Muscle layer of colon (tissue), 2 donors: ENCODE data around the gene CCDC185.
"Not testable (repeated sequence)": the region's sequence is repeated elsewhere in the genome, so short reads cannot be mapped to it uniquely, and the experiment has no call there.

Source experiments
- H3K27ac ChIP-seq: one replicate; pipeline ENCODE4 v1.7.0; 2013; ENCODE audit warnings: low read depth, mild to moderate bottlenecking, low read length, moderate library complexity
- H3K27me3 ChIP-seq, 2 donors: one replicate each; pipeline ENCODE4 v1.7.0; 2013; ENCODE audit warnings: low read length in 2 of 2, mild to moderate bottlenecking in 2 of 2; ENCODE audit not compliant: insufficient read depth in 2 of 2, control insufficient read depth in 1 of 2
- H3K36me3 ChIP-seq: one replicate; pipeline ENCODE4 v1.7.0; 2013; ENCODE audit warnings: mild to moderate bottlenecking, low read length; ENCODE audit not compliant: insufficient read depth
- H3K4me1 ChIP-seq: one replicate; pipeline ENCODE4 v1.7.0; 2013; ENCODE audit warnings: mild to moderate bottlenecking, low read length; ENCODE audit not compliant: insufficient read depth
- H3K4me3 ChIP-seq, 2 donors: one replicate each; pipeline ENCODE4 v1.7.0; 2013; ENCODE audit warnings: low read length in 2 of 2, low read depth in 1 of 2, mild to moderate bottlenecking in 1 of 2, moderate library complexity in 1 of 2
- H3K9ac ChIP-seq: one replicate; pipeline ENCODE4 v1.7.0; 2013; ENCODE audit warnings: low read length
- H3K9me3 ChIP-seq: one replicate; pipeline ENCODE4 v1.7.0; 2013; ENCODE audit warnings: mild to moderate bottlenecking, low read length
- donor health status: abdominal sarcoma.
- donor health status: Adenocarcinoma of cecum.

Gene CCDC185

DNA sequence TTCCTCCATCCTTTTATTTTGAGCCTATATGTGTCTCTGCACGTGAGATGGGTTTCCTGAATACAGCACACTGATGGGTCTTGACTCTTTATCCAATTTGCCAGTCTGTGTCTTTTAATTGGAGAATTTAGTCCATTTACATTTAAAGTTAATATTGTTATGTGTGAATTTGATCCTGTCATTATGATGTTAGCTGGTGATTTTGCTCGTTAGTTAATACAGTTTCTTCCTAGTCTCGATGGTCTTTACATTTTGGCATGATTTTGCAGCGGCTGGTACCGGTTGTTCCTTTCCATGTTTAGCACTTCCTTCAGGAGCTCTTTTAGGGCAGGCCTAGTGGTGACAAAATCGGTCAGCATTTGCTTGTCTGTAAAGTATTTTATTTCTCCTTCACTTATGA, 6.2 kb downstream of the CCDC185 start:
- not testable (repeated sequence) for H3K4me1 ChIP-seq

DNA sequence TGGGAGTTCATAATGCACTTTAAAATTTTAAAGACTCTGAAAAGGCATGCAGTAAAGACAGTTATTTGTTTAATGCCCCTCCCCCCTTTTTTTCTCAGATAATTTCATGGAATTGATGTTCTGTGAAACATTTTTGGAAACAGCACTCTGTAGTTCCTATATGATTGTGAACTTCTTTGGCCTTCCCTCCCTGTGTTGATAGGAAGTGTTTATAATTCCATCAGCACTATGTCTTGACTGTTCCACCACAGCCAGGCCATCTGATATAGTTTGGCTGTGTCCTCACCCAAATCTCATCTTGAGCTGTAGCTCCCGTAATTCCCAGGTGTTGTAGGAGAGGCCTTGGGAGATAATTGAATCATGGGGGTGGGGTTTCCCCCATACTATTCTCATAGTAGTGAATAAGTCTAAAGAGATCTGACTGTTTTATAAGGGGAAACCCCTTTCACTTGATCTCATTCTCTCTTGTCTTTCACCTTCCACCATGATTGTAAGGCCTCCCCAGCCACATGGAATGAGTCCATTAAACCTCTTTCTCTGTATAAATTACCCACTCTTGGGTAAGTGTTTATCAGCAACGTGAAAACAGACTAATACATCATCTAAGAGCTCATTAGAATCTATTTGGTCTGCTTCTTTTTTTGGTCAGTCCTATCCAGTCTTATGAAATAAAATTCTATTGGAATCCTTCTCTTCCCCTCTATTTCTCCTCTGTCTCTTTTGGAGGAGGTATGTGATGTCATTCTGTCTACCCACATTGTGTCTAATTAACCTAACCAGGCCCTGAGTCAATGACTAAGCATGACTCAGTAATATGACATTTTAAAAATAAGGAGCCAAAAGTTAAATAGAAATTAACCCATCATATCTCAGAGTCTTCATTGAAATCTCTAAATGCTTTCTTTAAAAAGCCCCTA, 8.9 kb downstream of the CCDC185 start:
- no peak overlapping the region for H3K9ac ChIP-seq
- no peaks in the 10 kb centered on the region for H3K4me1 ChIP-seq
- no peaks in the 10 kb centered on the region for H3K36me3 ChIP-seq
- H3K27ac ChIP-seq, result no peak overlapping the region
- H3K27me3 ChIP-seq, result no peaks in the 10 kb centered on the region
- H3K9me3 ChIP-seq, result no peaks in the 10 kb centered on the region
- H3K4me3 ChIP-seq, result no peak overlapping the region

More for the DNA sequence above, 6.2 kb downstream of the CCDC185 start:
- H3K9ac ChIP-seq, H3K4me3 ChIP-seq, H3K27ac ChIP-seq, H3K9me3 ChIP-seq, H3K36me3 ChIP-seq, H3K27me3 ChIP-seq: not testable (repeated sequence)

DNA sequence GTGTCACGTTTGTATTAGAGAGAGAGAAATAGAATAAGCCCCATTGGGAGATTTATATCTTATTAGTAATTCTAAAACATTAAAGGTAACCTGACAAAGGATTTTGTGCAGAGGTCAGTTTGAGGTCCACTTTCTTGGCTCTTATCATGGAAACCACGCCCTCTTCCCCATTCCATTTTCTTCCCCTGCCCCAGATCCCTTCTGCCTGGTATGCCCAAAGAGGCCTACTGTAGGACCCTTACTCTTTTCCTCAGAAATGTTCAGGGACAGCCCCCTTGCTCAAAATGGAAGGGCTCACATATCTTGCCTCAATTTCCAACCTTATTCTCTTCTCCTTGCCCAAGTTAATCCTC, 9.6 kb downstream of the CCDC185 start:
- H3K4me1 ChIP-seq, result no peaks in the 10 kb centered on the region
- H3K27me3 ChIP-seq, result no peaks in the 10 kb centered on the region
- H3K9ac ChIP-seq, result no peak overlapping the region
- no peaks in the 10 kb centered on the region for H3K9me3 ChIP-seq
- no peak overlapping the region for H3K27ac ChIP-seq
- no peak overlapping the region for H3K4me3 ChIP-seq
- H3K36me3 ChIP-seq, result no peaks in the 10 kb centered on the region

DNA sequence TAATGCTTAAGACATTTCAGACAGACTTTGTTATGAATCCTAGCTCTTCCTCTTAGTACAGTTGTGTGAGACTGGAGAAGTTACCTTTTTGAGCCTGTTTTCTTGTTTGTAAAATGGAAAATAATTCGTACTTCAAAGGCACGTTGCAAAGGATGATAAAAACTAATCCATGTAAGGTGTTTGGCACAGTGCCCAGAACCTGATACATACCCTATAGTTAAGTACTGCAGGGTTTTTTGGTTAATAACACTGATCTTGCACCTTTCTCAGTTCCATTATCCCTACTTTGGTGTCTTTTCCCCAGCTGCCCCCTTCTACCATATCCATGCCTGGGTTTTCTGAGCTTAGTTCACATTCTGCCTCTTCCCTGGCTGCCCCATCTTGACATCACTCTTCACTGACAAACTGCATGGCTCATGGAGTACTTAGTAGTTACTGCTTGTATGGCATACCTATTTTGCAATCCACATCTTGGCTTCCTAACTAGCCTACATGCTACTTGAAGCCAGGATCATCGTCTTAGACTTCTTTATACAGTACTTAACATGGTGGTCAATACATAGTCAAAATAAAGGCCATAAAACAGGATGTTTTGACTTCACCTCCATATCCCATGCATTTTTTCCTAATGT, 10.1 kb downstream of the CCDC185 start:
- Histone ChIP-seq H3K27me3 (no peaks in the 10 kb centered on the region), H3K9me3 (no peaks in the 10 kb centered on the region), H3K27ac (no peak overlapping the region), H3K36me3 (no peaks in the 10 kb centered on the region), H3K4me3 (no peak overlapping the region), H3K9ac (no peak overlapping the region), H3K4me1 (no peaks in the 10 kb centered on the region)

DNA sequence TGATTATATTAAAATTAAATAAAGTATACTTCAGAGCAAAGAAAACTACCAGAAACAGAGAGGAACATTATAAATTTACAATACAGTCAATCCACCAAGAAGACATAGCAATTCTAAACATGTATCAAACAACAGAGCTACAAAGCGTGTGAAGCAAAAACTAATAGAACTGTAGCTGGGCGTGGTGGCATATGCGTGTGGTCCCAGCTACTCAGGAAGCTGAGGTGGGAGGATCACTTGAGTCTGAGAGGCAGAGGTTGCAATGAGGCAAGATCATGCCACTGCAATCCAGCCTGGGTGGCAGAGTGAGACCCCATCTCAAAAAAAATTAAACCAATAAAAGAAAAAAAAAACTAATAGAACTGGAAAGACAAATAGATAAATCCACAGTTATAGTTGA, 12.3 kb downstream of the CCDC185 start:
- no peaks in the 10 kb centered on the region for H3K9me3 ChIP-seq
- H3K36me3 ChIP-seq, result no peaks in the 10 kb centered on the region
- no peaks in the 10 kb centered on the region for H3K27me3 ChIP-seq
- no peak overlapping the region for H3K9ac ChIP-seq
- H3K27ac ChIP-seq, result no peak overlapping the region
- H3K4me1 ChIP-seq, result no peaks in the 10 kb centered on the region
- H3K4me3 ChIP-seq, result no peak overlapping the region

DNA sequence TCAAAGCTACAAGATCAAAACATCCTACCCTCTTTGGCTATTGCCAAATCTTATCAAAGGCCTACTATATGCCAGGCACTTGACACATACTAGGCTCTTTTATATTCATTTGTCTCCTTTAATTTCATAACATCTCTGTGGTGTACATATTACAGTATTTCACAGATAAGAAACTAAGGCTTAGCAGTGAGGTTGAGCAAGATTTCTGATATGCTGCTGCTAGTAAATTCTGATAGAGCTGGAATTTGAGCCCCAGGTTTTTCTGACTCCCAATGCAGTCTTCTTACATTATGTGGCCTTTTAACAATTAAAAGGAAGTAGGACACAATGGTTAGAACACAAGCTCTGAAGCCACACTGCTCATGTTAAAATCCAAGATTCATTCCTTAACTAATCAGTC, 16.8 kb downstream of the CCDC185 start:
- no peak overlapping the region for H3K9ac ChIP-seq
- H3K36me3 ChIP-seq, result no peaks in the 10 kb centered on the region

DNA sequence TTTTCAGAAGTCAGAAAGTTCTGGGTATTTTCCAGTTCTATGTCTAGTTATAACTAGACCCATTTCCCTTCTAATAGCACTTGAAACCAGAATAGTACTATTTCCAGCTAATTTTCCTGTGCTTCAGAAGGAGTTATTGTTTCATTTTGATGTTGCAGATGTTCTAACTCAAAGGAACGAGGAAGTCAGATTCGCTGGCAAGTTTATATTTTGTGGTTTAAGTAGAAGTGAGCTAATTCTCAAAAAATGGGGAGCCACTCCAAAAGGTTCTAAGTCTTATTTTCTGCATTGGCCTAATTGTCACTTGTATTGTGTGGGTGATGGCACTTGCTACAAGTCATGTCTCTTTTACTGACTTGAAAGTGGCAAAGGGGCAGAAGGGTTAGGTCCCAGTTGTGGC, 18.1 kb downstream of the CCDC185 start:
- Histone ChIP-seq H3K36me3 (no peaks in the 10 kb centered on the region), H3K27me3 (no peaks in the 10 kb centered on the region), H3K9ac (no peak overlapping the region), H3K27ac (no peak overlapping the region), H3K4me1 (no peaks in the 10 kb centered on the region), H3K4me3 (no peak overlapping the region), H3K9me3 (no peaks in the 10 kb centered on the region)

More for the DNA sequence above, 16.8 kb downstream of the CCDC185 start:
- Histone ChIP-seq H3K27ac (no peak overlapping the region), H3K27me3 (no peaks in the 10 kb centered on the region), H3K9me3 (no peaks in the 10 kb centered on the region), H3K4me1 (no peaks in the 10 kb centered on the region), H3K4me3 (no peak overlapping the region)

DNA sequence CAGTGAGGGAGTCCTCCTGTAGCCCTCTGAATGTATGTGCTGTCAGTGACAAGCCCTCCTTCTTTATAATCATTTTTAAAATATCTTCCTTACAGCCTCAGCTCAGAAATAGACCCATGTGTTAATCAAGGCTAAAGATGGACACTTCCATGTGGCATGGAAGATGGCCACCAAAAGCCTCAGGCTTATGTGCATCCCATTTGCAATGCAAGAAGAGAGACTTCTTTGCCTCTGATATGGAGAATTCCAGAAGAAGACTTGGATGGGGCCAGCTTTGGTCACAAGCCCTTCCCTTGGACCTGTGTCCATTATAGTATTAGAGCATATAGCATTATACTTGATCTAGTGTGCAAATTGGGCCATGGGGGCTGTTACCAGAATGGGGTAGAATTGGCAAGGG, 18.5 kb downstream of the CCDC185 start:
- Histone ChIP-seq H3K9me3 (no peaks in the 10 kb centered on the region), H3K27ac (no peak overlapping the region), H3K36me3 (no peaks in the 10 kb centered on the region), H3K4me3 (no peak overlapping the region), H3K27me3 (no peaks in the 10 kb centered on the region), H3K4me1 (no peaks in the 10 kb centered on the region), H3K9ac (no peak overlapping the region)

DNA sequence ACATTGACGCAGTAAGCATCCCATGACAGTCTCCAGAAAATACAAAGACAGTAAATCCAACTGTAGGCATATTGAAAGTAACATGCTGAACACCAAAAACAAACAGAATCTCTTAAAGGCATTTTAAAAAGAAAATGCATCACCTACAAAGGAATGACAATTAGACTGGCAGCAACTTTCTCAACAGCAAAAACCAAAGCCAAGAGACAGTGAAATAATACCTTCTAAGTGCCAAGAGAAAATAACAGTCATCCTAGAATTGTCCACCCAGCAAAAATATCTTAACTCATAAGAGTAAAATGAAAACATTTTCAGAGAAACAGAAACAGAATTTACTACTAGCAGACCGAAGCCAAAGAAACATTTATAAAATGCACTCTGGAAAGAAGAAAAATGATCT, 20.0 kb downstream of the CCDC185 start:
- H3K27ac ChIP-seq, result no peak overlapping the region
- no peaks in the 10 kb centered on the region for H3K36me3 ChIP-seq
- no peak overlapping the region for H3K9ac ChIP-seq
- H3K9me3 ChIP-seq, result no peaks in the 10 kb centered on the region
- H3K4me3 ChIP-seq, result no peak overlapping the region
- no peaks in the 10 kb centered on the region for H3K27me3 ChIP-seq
- no peaks in the 10 kb centered on the region for H3K4me1 ChIP-seq

DNA sequence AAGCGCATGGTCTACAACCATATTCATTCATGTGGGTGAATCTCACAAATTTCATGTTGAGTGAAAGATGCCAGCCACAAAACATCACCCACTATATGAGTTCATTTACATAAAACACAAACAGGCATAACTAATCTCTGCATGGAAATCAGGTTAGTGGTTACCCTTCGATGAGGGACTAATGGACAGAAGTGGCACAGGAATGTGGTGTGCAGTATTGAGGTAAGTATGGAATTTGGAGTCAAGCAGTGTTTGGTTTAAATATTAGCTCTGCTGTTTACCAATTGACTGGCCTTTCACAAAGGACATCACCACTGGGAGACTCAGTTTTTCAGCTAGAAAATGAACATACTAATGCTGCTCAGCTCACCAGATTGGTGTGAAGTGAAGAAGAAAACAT, 24.2 kb downstream of the CCDC185 start:
- Histone ChIP-seq H3K4me1 (no peaks in the 10 kb centered on the region), H3K9ac (no peak overlapping the region), H3K9me3 (no peaks in the 10 kb centered on the region), H3K4me3 (no peak overlapping the region), H3K27me3 (no peaks in the 10 kb centered on the region), H3K36me3 (no peaks in the 10 kb centered on the region), H3K27ac (no peak overlapping the region)

DNA sequence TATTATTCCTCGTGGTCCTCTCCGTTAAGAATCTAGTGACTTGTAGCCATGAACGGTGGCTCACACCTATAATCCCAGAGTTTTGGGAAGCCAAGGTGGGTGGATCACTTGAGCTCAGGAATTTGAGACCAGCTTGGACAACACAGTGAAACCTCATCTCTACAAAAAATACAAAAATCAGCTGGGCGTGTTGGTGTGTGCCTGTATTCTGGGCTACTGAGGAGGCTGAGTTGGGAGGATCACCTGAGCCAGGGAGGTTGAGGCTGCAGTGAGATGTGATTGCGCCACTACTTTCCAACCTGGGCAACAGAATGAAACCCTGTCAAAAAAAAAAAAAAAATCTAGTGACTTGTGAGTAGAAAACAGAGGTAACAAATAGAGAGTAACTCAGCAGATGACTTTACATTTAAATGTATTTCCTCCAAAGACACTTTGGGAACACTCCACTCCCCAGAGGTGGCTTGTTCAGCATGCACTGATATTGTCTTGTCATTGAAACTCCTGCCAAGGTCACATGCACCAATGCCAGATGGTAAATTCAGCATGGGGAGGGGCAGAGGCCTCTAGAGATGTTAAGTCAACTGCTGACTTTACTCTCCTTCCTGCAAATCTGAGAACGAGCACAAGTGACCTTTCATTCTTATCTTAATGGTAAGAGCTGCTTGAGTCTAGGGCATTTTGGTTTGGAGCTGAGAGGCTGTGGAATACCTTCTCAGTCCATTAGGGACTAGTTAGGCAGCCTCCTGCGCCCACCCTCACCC, 24.9 kb downstream of the CCDC185 start:
- H3K36me3 ChIP-seq, result no peaks in the 10 kb centered on the region
- H3K9me3 ChIP-seq, result no peaks in the 10 kb centered on the region
- H3K4me3 ChIP-seq, result no peak overlapping the region
- no peak overlapping the region for H3K9ac ChIP-seq
- no peaks in the 10 kb centered on the region for H3K4me1 ChIP-seq
- H3K27ac ChIP-seq, result no peak overlapping the region
- H3K27me3 ChIP-seq, result no peaks in the 10 kb centered on the region
